Medulla oblongata (tissue), 1 donor: ENCODE data around the gene EFS.

ENCODE experiments used
- DNase-seq: peaks from one replicate; pipeline ENCODE4 v3.0.0-alpha.2; 2015; ENCODE audit errors: extremely low spot score

The EFS gene

GRCh38 chr14:23306412-23307145, 58.4 kb downstream of the EFS start, which contains the start of gene BCL2L2:
BCL2L2 (plus strand) TSS chr14:23306833; CDS start chr14:23307768, 935 bp downstream.
- DNase-seq, result peak; percentile 93
